Activated naive CD8-positive, alpha-beta T cell treated with anti-CD3 and anti-CD28 coated beads, Interleukin-2, amount 50 U/mL, for 24 hours (primary cell): ENCODE results near the gene ZNF280C.
"Not testable (repeated sequence)": the region's sequence is repeated elsewhere in the genome, so short reads cannot be mapped to it uniquely, and the experiment has no call there.

Source experiments
- ATAC-seq: fragments of 150-1000 bp; cut with Tn5 transposase; one replicate; pipeline ENCODE4 v1.10.0; 2021
- DNase-seq: peaks from one replicate; pipeline ENCODE4 v3.0.0; 2021
- H3K27ac Mint-ChIP-seq: one replicate; pipeline ENCODE4 v1.8.0; 2021; ENCODE audit warnings: mild to moderate bottlenecking, mixed read lengths
- H3K27me3 Mint-ChIP-seq: one replicate; pipeline ENCODE4 v1.8.0; 2021; ENCODE audit warnings: mixed read lengths
- H3K36me3 Mint-ChIP-seq: one replicate; pipeline ENCODE4 v1.8.0; 2021; ENCODE audit warnings: low read depth, mixed read lengths
- H3K4me1 Mint-ChIP-seq: one replicate; pipeline ENCODE4 v1.8.0; 2021; ENCODE audit warnings: mixed read lengths
- H3K4me3 Mint-ChIP-seq: one replicate; pipeline ENCODE4 v1.8.0; 2021; ENCODE audit warnings: mild to moderate bottlenecking, moderate library complexity, mixed read lengths
- H3K9me3 Mint-ChIP-seq: one replicate; pipeline ENCODE4 v1.8.0; 2021; ENCODE audit warnings: mixed read lengths

Gene ZNF280C

GRCh38 chrX:130272253-130272652 is 3.6 kb upstream of the ZNF280C start:
- H3K9me3 Mint-ChIP-seq, H3K27me3 Mint-ChIP-seq, H3K4me3 Mint-ChIP-seq, H3K36me3 Mint-ChIP-seq, H3K27ac Mint-ChIP-seq, DNase-seq, H3K4me1 Mint-ChIP-seq, ATAC-seq: not testable (repeated sequence)

GRCh38 chrX:130269391-130269790 is 692 bp upstream of the ZNF280C start:
- not testable (repeated sequence) for H3K4me3 Mint-ChIP-seq, H3K27me3 Mint-ChIP-seq, H3K36me3 Mint-ChIP-seq, H3K9me3 Mint-ChIP-seq, ATAC-seq, DNase-seq, H3K27ac Mint-ChIP-seq
- H3K4me1 Mint-ChIP-seq = peaks cover 24% of the 10 kb centered on the region

- DNase-seq = no peak
- peaks cover 29% of the 10 kb centered on the region for H3K4me1 Mint-ChIP-seq
- no peak for ATAC-seq
- H3K4me3 Mint-ChIP-seq = peak overlapping the region; percentile 88
- peaks cover 4% of the 10 kb centered on the region for H3K9me3 Mint-ChIP-seq
- peak overlapping the region; percentile 84 for H3K27ac Mint-ChIP-seq
- peaks cover 5% of the 10 kb centered on the region for H3K36me3 Mint-ChIP-seq
- no peaks in the 10 kb centered on the region for H3K27me3 Mint-ChIP-seq
Observed at GRCh38 chrX:130267956-130268448, 697 bp downstream of the ZNF280C start.

GRCh38 chrX:130264573-130264972 is 4.1 kb downstream of the ZNF280C start:
- no peak for ATAC-seq
- Mint-ChIP-seq H3K27ac (no peak overlapping the region), H3K4me1 (peaks cover 29% of the 10 kb centered on the region), H3K9me3 (no peaks in the 10 kb centered on the region), H3K36me3 (peaks cover 7% of the 10 kb centered on the region), H3K4me3 (no peak overlapping the region), H3K27me3 (no peaks in the 10 kb centered on the region)
- no peak for DNase-seq

- ATAC-seq = no peak
- H3K27me3 Mint-ChIP-seq = no peaks in the 10 kb centered on the region
- peaks cover 5% of the 10 kb centered on the region for H3K36me3 Mint-ChIP-seq
- no peaks in the 10 kb centered on the region for H3K9me3 Mint-ChIP-seq
- H3K27ac Mint-ChIP-seq = no peak overlapping the region
- H3K4me3 Mint-ChIP-seq = no peak overlapping the region
- DNase-seq = no peak
- H3K4me1 Mint-ChIP-seq = peaks cover 26% of the 10 kb centered on the region
Observed at GRCh38 chrX:130263016-130263415, 5.7 kb downstream of the ZNF280C start.

GRCh38 chrX:130262231-130262630 is 6.5 kb downstream of the ZNF280C start:
- peaks cover 23% of the 10 kb centered on the region for H3K4me1 Mint-ChIP-seq
- no peaks in the 10 kb centered on the region for H3K27me3 Mint-ChIP-seq
- H3K9me3 Mint-ChIP-seq = no peaks in the 10 kb centered on the region
- ATAC-seq (no peak), DNase-seq (no peak)
- no peak overlapping the region for H3K27ac Mint-ChIP-seq
- H3K36me3 Mint-ChIP-seq = peaks cover 3% of the 10 kb centered on the region
- no peak overlapping the region for H3K4me3 Mint-ChIP-seq

- Mint-ChIP-seq H3K36me3 (peaks cover 3% of the 10 kb centered on the region), H3K27me3 (no peaks in the 10 kb centered on the region), H3K4me3 (no peak overlapping the region), H3K4me1 (peaks cover 17% of the 10 kb centered on the region), H3K27ac (no peak overlapping the region), H3K9me3 (no peaks in the 10 kb centered on the region)
- no peak for DNase-seq
- no peak for ATAC-seq
Observed at GRCh38 chrX:130261296-130261893, 7.3 kb downstream of the ZNF280C start.

- Mint-ChIP-seq H3K36me3 (peaks cover 3% of the 10 kb centered on the region), H3K9me3 (no peaks in the 10 kb centered on the region), H3K4me1 (peaks cover 9% of the 10 kb centered on the region), H3K27me3 (no peaks in the 10 kb centered on the region), H3K4me3 (no peak overlapping the region), H3K27ac (no peak overlapping the region)
- no peak for ATAC-seq
- DNase-seq = no peak
Observed at GRCh38 chrX:130260316-130260715, 8.4 kb downstream of the ZNF280C start.

GRCh38 chrX:130253916-130254315 is 14.8 kb downstream of the ZNF280C start:
- no peaks in the 10 kb centered on the region for H3K27me3 Mint-ChIP-seq
- no peak overlapping the region for H3K27ac Mint-ChIP-seq
- DNase-seq = no peak
- H3K4me1 Mint-ChIP-seq = peaks cover 18% of the 10 kb centered on the region
- no peak for ATAC-seq
- H3K9me3 Mint-ChIP-seq = no peaks in the 10 kb centered on the region
- no peak overlapping the region for H3K4me3 Mint-ChIP-seq
- peaks cover 10% of the 10 kb centered on the region for H3K36me3 Mint-ChIP-seq

GRCh38 chrX:130251671-130252070 is 17.0 kb downstream of the ZNF280C start:
- H3K27me3 Mint-ChIP-seq = no peaks in the 10 kb centered on the region
- H3K4me3 Mint-ChIP-seq = no peak overlapping the region
- peaks cover 10% of the 10 kb centered on the region for H3K36me3 Mint-ChIP-seq
- no peaks in the 10 kb centered on the region for H3K9me3 Mint-ChIP-seq
- H3K27ac Mint-ChIP-seq = no peak overlapping the region
- ATAC-seq (no peak), DNase-seq (no peak)
- peaks cover 18% of the 10 kb centered on the region for H3K4me1 Mint-ChIP-seq

GRCh38 chrX:130247996-130248395 is 20.7 kb downstream of the ZNF280C start:
- Mint-ChIP-seq H3K9me3 (no peaks in the 10 kb centered on the region), H3K36me3 (peaks cover 9% of the 10 kb centered on the region), H3K27ac (no peak overlapping the region), H3K4me1 (peaks cover 7% of the 10 kb centered on the region), H3K4me3 (no peak overlapping the region), H3K27me3 (no peaks in the 10 kb centered on the region)
- DNase-seq (no peak), ATAC-seq (no peak)

- Mint-ChIP-seq H3K4me3 (no peak overlapping the region), H3K36me3 (peaks cover 11% of the 10 kb centered on the region), H3K4me1 (peaks cover 7% of the 10 kb centered on the region), H3K9me3 (no peaks in the 10 kb centered on the region), H3K27ac (no peak overlapping the region), H3K27me3 (no peaks in the 10 kb centered on the region)
- DNase-seq = no peak
- ATAC-seq = no peak
Observed at GRCh38 chrX:130246084-130246483, 22.6 kb downstream of the ZNF280C start.

- Mint-ChIP-seq H3K9me3 (no peaks in the 10 kb centered on the region), H3K4me1 (peaks cover 7% of the 10 kb centered on the region), H3K36me3 (peaks cover 11% of the 10 kb centered on the region), H3K4me3 (no peak overlapping the region), H3K27me3 (no peaks in the 10 kb centered on the region), H3K27ac (no peak overlapping the region)
- no peak for DNase-seq
- no peak for ATAC-seq
Observed at GRCh38 chrX:130245441-130245840, 23.3 kb downstream of the ZNF280C start.

GRCh38 chrX:130231184-130231583 is 37.5 kb downstream of the ZNF280C start:
- peaks cover 20% of the 10 kb centered on the region for H3K36me3 Mint-ChIP-seq
- not testable (repeated sequence) for ATAC-seq, H3K4me1 Mint-ChIP-seq, H3K27me3 Mint-ChIP-seq, H3K9me3 Mint-ChIP-seq, H3K27ac Mint-ChIP-seq, DNase-seq, H3K4me3 Mint-ChIP-seq

GRCh38 chrX:130228871-130229270 is 39.8 kb downstream of the ZNF280C start:
- H3K27me3 Mint-ChIP-seq = no peaks in the 10 kb centered on the region

GRCh38 chrX:130224810-130225209 is 43.9 kb downstream of the ZNF280C start:
- Mint-ChIP-seq H3K36me3 (peaks cover 9% of the 10 kb centered on the region), H3K9me3 (no peaks in the 10 kb centered on the region), H3K4me3 (no peak overlapping the region), H3K4me1 (no peaks in the 10 kb centered on the region), H3K27me3 (no peaks in the 10 kb centered on the region), H3K27ac (no peak overlapping the region)
- no peak for ATAC-seq
- no peak for DNase-seq

More at GRCh38 chrX:130228871-130229270, 39.8 kb downstream of the ZNF280C start:
- Mint-ChIP-seq H3K4me3 (no peak overlapping the region), H3K36me3 (peaks cover 17% of the 10 kb centered on the region), H3K9me3 (no peaks in the 10 kb centered on the region), H3K27ac (no peak overlapping the region), H3K4me1 (no peaks in the 10 kb centered on the region)
- no peak for ATAC-seq
- no peak for DNase-seq
